GM19328 (cell line): Measurements from ENCODE around the gene TSC22D2.

Experiments
- ATAC-seq: cut with Tn5 transposase; IDR thresholded peaks from one replicate; pipeline ENCODE4 v1.9.1; 2021; ENCODE audit warnings: mild to moderate bottlenecking, moderate library complexity; ENCODE audit not compliant: unreplicated experiment

Gene TSC22D2

DNA sequence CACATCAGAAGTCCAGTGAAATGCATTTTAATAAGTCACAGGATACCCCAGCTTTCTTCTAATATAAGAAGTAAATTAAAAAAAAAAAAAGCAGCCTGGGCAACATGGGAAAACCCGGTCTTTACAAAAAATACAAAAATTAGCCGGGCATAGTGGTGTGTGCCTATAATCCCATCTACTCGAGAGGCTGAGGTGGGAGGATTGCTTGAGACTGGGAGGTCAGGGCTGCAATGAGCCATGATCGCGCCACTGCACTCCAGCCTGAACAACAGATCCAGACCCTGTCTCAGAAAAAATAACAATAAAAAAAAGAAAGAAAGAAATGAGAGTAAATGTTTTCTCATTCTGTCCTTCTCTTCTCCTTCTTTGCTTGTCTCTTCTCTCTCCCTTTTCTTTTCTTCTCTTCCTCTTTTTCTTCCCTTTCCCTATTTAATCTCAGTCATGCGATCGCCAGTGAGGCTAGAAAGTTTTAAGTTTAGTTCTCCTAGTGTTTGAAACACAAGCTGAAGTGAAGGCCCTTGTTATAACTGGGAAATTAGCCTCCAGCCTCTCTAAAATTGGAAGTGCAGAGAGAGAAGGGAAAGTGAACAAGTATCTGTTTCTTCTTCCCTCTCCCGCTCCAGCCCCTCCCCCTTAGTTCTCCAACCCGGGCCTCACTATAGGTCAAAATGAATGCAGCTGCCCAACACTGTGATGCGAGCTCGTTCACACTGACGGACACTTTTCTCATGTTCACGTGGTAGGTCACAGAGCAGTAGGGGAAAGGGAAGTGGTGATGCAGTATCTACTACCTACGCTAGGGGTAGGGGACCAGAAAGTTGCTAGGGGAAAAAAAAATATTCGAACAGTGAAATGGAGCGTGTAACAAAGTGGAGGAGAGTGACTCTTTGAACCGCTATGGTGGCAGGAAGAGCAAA, 23.5 kb upstream of the TSC22D2 start:
- ATAC-seq: peak; percentile 96

GRCh38 chr3:150385296-150386242, 22.5 kb upstream of the TSC22D2 start:
- ATAC-seq: peak; percentile 40

- no peak for ATAC-seq
Observed at GRCh38 chr3:150388498-150389418, 19.3 kb upstream of the TSC22D2 start.

DNA sequence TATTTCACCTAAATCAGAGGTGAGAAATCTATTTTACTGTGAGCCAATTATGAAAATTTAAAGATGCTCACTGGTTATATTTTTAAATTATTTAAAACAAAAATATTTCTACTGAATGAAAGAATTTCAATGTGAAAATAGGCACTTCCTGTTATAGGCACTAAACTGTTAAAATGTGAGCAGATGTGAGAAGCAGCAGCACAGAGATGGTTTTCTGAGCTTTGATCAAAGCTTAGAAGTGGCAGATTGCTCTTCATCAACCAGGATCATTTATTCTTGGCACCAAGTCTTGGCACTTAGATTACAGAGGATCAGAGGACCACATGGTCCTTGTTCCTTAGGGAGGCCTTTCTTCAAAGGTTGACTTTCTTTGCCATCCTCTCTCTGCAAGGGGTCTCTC, 18.0 kb upstream of the TSC22D2 start:
- no peak for ATAC-seq

GRCh38 chr3:150391161-150391560, 16.9 kb upstream of the TSC22D2 start:
- ATAC-seq: no peak

DNA sequence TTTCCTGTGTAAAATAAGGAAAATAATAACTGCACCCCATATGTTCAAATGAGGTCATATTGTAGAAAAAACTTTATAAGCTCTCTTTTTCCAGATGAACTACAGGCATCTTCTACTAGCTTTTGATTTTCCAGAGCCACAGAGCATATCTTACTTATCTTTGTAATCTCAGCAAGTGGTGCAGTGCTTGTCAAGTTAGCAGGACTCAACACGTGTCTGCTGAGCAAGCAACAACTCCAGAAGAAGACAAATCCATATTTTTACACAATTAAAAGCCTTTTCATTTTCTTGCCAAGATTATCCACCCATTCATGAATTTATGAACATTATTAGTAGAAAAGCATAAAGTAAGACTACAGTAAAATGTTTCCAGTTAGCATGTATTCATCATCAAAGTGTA, 14.4 kb upstream of the TSC22D2 start:
- no peak for ATAC-seq

DNA sequence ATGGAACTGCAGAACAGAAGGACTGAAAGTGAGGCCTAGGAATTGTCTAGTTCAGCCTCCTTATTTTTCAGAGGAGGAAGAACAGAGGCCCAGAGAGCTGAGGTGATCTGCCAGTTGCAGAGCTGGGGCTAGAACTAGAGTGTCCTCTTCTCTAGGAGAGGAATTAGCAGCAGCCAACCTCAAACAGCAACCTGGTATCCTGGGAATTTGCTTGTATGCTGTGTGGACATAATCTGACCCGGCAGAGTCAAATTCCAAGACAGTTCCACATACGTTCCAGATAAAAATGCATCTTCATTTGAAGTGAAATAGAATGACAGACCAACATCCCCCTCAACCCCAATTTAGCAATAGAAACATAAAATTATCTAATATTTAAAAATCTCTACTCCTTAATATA, 13.5 kb upstream of the TSC22D2 start:
- ATAC-seq: no peak

- ATAC-seq: no peak
Observed at GRCh38 chr3:150396491-150396890, 11.6 kb upstream of the TSC22D2 start.

- no peak for ATAC-seq
Observed at GRCh38 chr3:150396956-150397550, 11.0 kb upstream of the TSC22D2 start.

- ATAC-seq: no peak
Observed at GRCh38 chr3:150399060-150399459, 9.0 kb upstream of the TSC22D2 start.

DNA sequence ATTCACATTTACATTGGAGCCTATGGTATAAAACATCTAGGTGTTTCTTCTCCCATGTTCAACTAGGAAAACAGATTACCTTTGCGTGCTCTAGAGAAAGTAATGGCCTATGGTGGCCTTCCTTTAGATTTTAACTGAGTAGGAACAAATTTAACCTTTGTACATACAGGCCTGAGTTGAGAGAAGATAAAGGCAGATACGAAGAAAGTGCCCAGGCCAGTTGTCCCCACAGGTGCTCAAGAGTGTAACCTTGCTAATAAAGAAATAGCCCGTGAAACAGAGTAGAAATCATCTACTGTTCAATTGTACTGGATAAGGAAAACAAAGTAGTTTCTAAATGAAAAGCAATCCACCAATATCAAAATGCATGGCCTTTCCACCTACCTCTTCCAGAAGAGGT, 6.8 kb upstream of the TSC22D2 start:
- no peak for ATAC-seq

GRCh38 chr3:150402217-150402616, 5.9 kb upstream of the TSC22D2 start:
- no peak for ATAC-seq

DNA sequence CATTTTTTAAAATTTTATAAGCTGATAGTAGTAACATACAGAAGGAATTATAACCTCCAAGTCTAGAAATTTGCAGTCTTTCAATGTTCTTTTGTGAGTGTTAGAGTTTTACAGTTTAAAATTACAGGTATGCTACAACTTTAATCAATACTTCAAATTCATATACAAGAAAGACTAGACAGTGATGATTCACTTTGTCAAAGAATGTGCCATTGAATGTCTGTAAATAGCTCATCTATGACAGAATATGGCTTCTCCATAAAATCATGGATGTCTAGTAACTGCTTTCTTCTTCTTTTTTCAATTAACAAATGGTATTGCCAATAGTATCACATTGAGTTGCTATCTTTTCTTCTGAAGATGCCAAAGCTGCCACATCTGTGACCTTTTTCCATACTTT, 4.1 kb upstream of the TSC22D2 start:
- ATAC-seq: no peak

GRCh38 chr3:150407051-150407807, 869 bp upstream of the TSC22D2 start:
- ATAC-seq: no peak

DNA sequence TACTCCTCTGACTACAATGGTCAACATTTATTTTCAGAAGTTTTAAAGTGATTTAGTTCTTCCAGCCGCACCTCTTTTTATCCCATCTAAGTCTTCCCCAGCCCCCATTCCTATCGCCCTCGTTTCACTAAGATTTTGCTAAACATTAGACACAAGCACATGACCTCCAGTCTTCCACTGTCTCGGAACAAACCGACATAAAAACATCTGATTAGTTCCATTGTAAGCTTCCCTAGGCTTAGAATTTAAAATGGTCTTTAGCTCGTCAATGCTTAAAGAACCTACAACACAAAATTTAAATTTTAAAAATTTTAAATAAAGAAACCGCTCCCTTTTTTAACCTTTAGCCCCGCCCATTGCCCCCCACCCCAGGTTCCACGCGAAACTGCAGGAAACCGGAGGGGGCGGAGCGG, 284 bp upstream of the TSC22D2 start:
- ATAC-seq: no peak

- ATAC-seq: peak; percentile 12
Observed at GRCh38 chr3:150409125-150409511, 1.0 kb downstream of the TSC22D2 start.

GRCh38 chr3:150409512-150410310, 1.6 kb downstream of the TSC22D2 start:
- no peak for ATAC-seq

DNA sequence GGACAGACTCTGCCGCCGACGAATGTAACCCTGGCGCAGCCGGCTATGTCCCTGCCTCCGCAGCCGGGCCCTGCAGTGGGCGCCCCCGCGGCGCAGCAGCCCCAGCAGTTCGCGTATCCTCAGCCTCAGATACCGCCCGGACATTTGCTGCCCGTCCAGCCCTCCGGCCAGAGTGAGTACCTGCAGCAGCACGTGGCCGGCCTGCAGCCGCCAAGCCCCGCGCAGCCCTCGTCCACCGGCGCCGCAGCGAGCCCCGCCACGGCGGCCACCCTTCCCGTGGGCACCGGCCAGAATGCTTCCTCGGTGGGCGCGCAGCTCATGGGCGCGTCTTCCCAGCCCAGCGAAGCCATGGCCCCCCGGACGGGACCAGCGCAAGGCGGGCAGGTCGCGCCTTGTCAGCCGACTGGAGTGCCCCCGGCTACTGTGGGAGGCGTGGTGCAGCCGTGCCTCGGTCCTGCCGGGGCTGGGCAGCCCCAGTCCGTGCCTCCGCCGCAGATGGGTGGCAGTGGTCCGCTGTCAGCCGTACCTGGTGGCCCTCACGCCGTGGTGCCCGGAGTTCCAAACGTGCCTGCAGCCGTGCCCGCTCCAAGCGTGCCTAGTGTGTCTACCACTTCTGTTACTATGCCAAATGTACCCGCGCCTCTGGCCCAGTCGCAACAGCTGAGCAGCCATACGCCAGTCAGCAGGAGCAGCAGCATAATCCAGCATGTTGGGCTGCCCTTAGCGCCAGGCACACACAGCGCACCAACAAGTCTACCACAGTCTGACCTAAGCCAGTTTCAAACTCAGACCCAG, 2.4 kb downstream of the TSC22D2 start:
- no peak for ATAC-seq
